ENCODE measurements around the gene TTC17.
"Not testable (repeated sequence)": the region's sequence is repeated elsewhere in the genome, so short reads cannot be mapped to it uniquely, and the experiment has no call there.

The TTC17 gene

GRCh38 chr11:43393765-43394355 is 35.1 kb downstream of the TTC17 start:
- DNase-seq = no peak

- no peak for DNase-seq
Observed at GRCh38 chr11:43396617-43397016, 37.9 kb downstream of the TTC17 start.

- no peak for DNase-seq
Observed at GRCh38 chr11:43397251-43397650, 38.5 kb downstream of the TTC17 start.

GRCh38 chr11:43399983-43400630 is 41.4 kb downstream of the TTC17 start:
- peak in 1 of 2 experiments; percentile 27 for DNase-seq

- DNase-seq = no peak
Observed at GRCh38 chr11:43401252-43401651, 42.5 kb downstream of the TTC17 start.

- not testable (repeated sequence) for DNase-seq
Observed at GRCh38 chr11:43401811-43402210, 43.1 kb downstream of the TTC17 start.

- no peak for DNase-seq
Observed at GRCh38 chr11:43403357-43404231, 44.9 kb downstream of the TTC17 start.

- no peak for DNase-seq
Observed at GRCh38 chr11:43404406-43404805, 45.7 kb downstream of the TTC17 start.

- DNase-seq = no peak
Observed at GRCh38 chr11:43404836-43405479, 46.2 kb downstream of the TTC17 start.

GRCh38 chr11:43408277-43408676 is 49.6 kb downstream of the TTC17 start:
- no peak for DNase-seq

- no peak for DNase-seq
Observed at GRCh38 chr11:43410394-43410793, 51.7 kb downstream of the TTC17 start.

GRCh38 chr11:43418197-43418596 is 59.5 kb downstream of the TTC17 start:
- no peak for DNase-seq

GRCh38 chr11:43419460-43419859 is 60.7 kb downstream of the TTC17 start:
- peak in 1 of 2 experiments; percentile 20 for DNase-seq

- no peak for DNase-seq
Observed at GRCh38 chr11:43427971-43428370, 69.3 kb downstream of the TTC17 start.

- DNase-seq = not testable (repeated sequence)
Observed at GRCh38 chr11:43430916-43431315, 72.2 kb downstream of the TTC17 start.

- no peak for DNase-seq
Observed at GRCh38 chr11:43434893-43435292, 76.2 kb downstream of the TTC17 start.

- no peak for DNase-seq
Observed at GRCh38 chr11:43440486-43440885, 81.8 kb downstream of the TTC17 start.

- no peak for DNase-seq
Observed at GRCh38 chr11:43443811-43444210, 85.1 kb downstream of the TTC17 start.

- no peak for DNase-seq
Observed at GRCh38 chr11:43447151-43447550, 88.4 kb downstream of the TTC17 start.

- DNase-seq = no peak
Observed at GRCh38 chr11:43458486-43458885, 99.8 kb downstream of the TTC17 start.

GRCh38 chr11:43459246-43459645 is 100.5 kb downstream of the TTC17 start:
- DNase-seq = no peak

GRCh38 chr11:43462359-43462758 is 103.6 kb downstream of the TTC17 start:
- DNase-seq = no peak

- no peak for DNase-seq
Observed at GRCh38 chr11:43467958-43468357, 109.2 kb downstream of the TTC17 start.
